Renal pelvis (tissue), 4 donors: Measurements from ENCODE around the gene PNPLA3. TPM values are rescaled to one million over a fixed set of nuclear protein-coding genes. Genes with fewer than 3 reads are reported as not detected.
"Not testable (repeated sequence)": the region's sequence is repeated elsewhere in the genome, so short reads cannot be mapped to it uniquely, and the experiment has no call there.

Source experiments
- DNase-seq: peaks from one replicate; pipeline ENCODE4 v3.0.0-alpha.2; 2013
- polyA plus RNA-seq, 3 donors: library from polyadenylated mRNA; unstranded; fragments of 120-200 nt; gene quantifications; one replicate each; pipeline ENCODE4 v1.2.1, GENCODE V29; 2013; ENCODE audit not compliant: insufficient read length in 3 of 3

Gene PNPLA3
- polyA plus RNA-seq, 3 donors = 1.8 to 2.9 (median 2.8) TPM

DNA sequence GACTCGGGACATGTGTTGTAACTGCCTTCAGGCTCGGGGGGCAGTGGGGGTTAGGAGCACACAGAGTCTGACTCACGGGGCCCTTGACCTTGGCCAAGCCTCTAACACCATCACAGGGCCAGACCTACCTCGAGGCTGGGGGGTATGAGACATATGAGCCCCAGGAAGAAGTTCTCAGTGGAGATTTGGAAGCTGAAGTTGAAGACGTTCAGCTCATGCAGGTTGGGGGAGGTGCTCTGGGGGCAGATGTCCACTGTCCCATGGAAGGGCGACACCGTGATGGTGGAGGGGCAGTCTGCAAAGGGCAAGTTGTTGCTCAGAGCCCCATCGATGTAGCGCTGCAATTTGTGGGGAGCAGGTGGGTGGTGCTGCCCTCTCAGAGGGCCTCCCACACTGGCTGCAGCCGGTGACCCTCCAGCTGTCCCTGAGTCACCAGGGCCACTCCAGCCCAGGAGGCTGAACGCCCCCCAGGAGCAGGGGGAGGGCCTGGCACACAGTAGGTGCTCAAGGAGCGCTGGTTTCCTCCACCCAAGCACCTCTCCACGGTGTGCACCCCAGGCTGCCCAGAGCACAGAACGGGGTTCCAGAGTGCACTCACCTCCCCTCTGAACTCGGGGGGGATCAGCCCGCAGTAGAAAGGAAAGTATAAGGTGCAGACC lies 34.3 kb upstream of the PNPLA3 start:
- DNase-seq = no peak

DNA sequence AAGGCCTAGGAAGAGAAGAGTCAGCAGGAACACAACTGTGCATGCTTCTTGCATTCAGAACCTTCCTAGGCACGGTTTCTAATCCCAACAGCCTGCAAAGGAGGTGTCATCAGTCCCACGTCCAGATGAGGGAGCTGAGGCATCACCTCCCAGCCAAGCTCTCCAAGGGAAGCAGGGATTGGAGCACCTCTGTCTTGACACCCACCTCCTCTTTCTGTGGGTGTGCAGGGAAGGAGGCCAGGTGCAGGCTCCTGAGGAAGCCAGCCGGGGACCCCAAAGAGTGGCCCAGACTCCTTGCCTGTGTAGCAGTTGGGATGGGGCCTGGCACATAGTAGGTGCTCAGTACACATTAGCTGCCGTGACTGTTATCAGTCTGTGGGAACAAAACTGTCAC lies 33.7 kb upstream of the PNPLA3 start:
- no peak for DNase-seq

DNA sequence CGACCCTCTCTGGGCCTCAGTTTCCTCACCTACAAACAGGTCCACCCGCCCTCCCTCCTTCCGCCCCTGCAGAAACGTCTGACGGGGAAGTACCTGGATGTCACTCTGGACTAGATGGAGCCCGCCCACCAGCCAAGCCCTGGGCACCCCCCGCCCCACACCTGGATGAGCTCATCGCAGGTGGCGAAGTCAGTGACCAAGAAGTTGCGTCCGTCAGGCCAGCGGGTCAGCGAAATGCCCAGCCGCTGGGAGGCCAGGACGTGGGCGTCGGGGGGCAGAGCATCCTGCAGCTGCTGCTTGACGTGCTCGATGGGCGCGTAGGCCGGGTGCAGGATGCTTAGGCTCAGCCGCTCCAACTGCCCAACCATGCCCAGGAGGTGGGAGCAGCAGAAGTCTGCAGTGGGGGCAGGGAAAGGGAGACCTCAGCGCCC lies 32.7 kb upstream of the PNPLA3 start:
- DNase-seq = no peak

DNA sequence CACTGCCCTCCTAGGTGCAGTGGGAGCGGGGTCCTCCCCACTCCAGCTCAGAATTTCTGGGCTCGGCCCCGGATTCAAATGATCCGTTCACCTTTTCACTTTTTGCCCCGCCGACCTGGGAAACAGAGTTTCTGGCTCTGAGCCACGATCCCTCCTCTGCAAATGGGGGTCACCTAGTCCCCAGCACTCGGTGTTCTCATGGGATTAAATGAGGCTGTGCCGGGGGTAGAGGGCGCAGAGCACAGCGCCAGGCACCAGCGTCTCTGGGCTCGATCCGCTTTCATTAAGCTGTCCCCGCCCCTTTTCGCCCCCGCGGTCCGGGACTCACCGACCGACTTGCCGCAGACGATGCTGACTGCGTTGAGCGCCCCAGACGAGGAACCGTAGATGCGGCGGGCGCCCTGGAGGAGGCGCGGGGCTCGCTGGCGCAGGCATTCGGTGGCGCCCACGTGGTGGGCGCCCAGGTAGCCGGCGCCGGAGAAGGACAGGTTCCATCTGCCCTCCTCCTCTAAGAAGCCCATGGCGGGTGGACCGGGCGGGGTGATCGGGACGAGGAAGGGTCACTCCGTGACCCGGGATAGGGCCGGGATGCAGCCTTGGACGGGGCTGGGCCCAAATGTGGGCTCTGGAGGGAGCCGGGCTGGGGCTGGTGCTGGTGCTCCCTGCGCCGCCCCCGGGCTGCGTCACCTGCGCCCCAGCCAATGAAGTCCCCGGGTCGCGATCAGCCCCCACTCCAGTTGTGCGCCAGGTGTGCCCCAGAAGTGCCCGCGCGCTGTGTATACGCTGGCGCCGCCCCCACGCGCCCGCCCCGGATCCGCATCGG lies 32.0 kb upstream of the PNPLA3 start, which contains the start of gene PNPLA5:
Gene PNPLA5, minus strand, starts transcription at position 654 of the 823 bp plus-strand sequence. Its CDS starts 133 bp downstream, at position 521.
- DNase-seq = no peak

DNA sequence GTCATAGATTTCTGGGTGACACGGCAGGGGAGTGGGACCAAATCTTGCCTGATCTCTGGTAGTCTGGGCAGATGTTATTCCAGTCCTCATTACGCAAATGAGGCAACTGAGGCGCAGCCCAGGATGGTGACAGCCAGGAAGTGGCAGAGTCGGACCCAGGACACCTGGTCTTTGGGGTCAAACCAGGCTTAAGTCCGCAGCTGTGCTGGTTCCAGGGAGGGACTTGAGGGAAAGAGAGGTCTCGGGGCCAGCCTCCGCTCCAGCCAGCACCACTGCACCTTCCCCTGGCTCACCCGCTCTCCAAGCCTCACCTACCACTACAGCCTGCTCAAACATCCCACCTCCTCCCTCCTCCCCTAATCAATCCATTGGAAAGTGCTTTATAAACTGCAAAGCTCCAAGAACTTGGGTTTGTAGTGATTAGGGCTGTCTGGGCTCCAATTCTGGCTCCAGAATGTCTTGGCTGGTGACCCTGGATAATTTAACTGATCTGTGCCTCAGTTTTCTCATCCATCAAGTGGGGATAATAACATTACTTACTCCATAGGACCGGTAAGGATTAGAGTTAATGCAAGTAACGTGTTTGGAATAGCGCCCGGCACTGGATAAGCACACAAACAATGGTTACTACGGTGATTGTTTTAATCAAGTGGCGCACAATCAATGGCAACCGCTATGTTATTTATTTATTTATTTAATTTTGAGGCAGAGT lies 31.3 kb upstream of the PNPLA3 start:
- DNase-seq = no peak

DNA sequence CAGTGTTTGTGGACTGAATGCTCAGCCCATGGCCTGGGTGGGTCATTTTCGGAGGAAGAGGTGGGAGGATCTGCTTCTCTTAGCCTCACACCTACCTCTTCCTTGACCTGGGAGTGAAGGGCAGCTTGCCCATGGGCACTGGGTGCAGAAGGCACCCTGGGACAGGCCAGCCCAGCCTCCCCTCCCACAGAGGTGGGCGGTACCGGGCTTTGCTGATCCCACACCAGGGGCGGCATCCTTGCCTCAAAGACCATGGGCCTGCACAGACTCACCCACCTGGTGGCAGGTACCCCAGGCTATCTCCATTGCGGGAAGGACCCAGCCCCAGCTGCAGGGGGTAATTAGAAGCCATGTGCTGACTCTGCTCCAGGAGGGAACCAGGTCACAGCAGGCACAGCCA lies 30.3 kb upstream of the PNPLA3 start:
- no peak for DNase-seq

DNA sequence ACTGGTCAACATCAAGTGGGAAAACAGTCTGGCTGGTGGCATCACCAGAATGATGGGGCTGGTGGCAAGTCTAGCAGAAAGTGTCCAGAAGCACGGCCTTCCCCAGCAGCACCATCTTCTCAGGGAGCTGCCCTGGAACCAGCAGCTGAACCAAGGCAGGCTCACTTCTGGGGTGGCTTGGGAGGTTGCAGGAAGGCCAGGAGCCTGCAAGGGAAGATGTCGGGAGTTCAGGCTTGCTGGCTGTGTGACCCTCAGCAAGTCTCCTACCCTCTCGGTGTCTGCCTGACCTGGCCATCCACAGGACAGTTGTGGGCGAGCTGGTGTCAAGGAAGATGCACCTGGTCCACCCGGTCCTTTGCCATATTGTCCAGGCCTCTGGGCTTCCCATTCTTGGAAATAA lies 29.5 kb upstream of the PNPLA3 start:
- no peak for DNase-seq

DNA sequence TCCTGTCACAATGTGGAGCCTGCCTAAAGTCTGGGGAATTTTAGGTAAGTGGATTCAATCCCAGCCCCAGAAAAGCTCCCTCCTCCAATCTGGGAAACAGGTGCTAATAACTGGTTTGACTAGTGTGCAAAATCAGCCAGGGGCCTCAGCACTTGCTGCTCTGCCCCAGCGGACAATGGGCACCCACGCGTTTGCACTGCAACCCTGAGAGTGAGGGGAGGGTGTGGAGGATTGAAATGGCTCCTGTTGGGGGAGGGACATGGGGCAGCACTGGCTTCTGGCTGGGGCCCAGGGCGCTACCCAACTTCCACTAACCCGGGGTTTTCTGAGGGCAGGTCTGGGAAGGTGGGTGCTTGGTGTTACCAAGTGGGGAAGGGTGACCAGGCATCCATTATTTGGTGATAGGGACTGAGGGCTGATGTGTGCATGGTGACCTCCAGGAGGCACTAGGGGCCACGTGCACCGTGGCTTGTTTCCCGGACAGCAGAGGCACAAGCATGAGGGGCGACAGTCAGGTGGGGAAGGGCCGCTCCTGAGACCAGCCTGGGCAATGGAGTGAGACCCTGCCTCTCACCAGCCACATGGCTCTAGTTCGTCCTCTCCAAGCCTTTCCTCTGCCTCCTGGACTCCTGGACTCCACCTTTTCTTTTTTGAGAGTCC lies 27.5 kb upstream of the PNPLA3 start:
- no peak for DNase-seq

DNA sequence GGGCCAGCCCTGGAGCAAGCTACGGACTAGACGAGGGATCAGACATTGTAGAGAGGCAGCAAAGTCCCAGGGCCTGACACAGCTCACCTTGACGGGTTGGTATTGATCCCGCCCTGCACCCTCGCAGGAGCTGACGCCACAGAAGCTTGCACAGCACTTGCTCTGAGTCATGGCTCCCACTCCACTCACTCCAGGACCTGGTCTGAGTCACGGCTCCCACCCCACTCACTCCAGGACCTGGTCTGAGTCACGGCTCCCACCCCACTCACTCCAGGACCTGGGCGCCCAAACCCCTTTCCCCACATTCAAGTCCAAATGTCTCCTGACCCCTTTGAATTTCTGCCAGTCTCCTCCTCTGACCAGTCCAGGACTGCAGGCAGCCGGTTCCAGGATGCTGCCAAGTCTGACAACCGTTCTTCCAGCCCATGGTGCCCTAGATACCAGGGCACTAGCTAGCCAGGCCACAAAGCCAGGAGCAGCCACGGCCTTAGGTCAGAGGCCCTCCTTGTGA lies 25.8 kb upstream of the PNPLA3 start:
- no peak for DNase-seq

DNA sequence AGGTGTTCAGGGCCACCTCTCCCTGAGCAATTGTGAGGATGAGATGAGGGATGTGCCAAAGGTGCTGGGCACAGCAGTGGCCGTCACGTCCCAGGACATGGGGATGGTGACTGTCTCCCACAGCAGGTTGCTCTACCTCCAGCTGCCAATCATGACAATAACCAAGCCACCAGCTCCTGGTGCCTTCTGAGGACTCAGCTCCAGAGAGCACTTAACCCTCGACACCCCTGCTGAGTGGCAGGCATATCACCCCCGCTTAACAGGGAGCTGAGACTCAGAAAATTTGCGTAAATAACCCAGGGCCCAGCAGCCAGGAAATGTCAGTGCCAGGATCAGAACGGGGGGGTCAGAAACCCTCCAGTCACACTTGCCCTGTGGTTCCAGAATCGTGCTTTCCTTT lies 23.4 kb upstream of the PNPLA3 start:
- no peak for DNase-seq

DNA sequence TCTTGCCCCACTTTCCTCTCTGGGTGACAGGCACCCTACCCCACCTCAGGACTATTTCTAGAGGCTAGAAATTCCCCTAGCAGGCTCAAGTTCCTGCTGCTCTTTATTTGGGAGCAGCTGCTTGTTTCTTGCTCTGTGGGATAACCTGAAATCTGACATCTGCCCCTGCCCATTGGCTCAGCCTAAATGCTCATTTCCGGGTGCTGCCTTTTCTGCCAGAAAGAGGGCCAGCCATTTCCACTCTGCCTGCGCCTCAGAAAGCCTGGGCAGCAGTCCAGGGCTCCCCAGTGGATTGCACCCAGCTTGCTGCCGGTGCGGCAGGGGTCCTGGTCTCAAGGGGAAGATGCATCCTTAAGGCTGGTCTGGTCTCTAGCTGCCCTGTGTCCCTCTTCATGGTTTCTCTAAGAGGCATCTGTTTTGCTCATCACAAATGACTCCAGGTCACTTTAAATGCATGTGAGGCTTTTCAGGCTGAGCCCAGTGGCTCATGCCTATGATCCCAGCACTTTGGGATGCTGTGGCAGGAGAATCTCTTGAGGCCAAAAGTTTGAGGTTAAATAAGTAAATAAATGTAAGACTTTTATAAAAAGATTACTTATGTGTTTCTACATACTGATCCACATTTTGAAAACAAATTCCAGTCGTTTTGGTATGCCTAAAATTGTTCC lies 21.5 kb upstream of the PNPLA3 start:
- DNase-seq = no peak

DNA sequence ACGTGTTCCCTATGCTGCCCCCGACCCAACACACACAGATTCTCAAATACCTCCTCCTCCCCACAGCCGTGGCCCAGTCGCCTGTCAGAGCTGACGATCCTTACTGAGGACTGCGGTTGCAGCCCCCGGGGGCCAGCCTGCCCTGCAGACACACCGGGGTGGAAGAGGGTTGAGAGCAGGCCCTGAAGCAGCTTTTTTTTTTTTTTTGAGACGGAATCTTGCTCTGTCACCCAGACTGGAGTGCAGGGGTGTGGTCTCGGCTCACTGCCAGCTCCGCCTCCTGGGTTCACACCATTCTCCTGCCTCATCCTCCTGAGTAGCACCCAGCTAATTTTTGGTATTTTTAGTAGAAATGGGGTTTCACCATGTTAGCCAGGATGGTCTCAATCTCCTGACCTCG lies 20.6 kb upstream of the PNPLA3 start:
- DNase-seq = not testable (repeated sequence)

DNA sequence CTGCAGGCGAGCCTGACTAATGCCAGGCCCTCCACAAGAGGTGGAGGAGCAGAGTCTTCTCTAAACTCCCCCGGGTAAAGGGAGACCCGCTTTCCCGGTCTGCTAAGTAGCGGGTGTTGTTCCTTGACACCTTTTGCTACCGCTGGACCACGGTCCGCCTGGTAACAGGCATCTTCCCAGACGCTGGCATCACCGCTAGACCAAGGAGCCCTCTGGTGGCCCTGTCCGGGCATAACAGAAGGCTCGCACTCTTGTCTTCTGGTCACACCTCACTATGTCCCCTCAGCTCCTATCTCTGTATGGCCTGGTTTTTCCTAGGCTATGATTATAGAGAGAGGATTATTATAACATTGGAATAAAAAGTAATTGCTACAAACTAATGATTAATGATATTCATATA lies 19.2 kb upstream of the PNPLA3 start:
- DNase-seq = not testable (repeated sequence)

DNA sequence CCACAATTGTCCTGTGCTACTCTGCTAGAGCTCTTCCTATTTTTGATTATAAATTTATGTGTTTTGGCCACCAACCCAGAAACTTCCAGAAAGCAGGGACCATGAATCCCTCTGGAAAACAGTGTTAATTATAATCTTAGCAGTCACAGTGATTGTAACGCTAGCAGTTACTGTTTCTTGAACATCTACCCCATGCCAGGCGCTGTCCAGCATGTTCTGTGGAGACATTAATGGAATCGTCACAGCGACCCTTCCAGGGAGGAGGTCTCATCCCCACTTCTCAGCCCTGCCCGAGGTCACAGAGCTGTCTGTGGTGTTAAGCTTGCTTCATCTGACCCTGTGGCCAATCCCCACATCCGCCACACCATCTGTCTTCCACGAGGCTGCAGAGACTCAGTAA lies 17.9 kb upstream of the PNPLA3 start:
- no peak for DNase-seq

DNA sequence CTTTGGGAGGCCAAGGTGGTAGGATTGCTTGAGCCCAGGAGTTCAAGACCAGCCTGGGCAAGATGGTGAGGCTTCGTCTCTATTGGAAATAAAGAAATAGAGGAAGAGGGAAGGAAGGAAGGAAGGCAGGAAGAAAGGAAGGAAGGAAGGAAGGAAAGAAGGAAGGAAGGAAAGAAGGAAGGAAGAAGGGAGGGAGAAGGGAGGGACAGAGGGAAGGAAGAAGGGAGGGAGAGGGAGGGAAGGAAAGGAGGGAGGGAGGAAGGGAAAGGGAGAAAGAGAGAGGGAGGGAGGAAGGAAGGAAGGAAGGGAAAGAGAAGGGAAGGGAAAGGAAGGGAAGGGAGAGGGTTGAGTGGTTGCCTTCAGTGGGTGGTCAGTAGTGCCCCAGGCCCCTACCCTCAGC lies 13.9 kb upstream of the PNPLA3 start:
- no peak for DNase-seq

DNA sequence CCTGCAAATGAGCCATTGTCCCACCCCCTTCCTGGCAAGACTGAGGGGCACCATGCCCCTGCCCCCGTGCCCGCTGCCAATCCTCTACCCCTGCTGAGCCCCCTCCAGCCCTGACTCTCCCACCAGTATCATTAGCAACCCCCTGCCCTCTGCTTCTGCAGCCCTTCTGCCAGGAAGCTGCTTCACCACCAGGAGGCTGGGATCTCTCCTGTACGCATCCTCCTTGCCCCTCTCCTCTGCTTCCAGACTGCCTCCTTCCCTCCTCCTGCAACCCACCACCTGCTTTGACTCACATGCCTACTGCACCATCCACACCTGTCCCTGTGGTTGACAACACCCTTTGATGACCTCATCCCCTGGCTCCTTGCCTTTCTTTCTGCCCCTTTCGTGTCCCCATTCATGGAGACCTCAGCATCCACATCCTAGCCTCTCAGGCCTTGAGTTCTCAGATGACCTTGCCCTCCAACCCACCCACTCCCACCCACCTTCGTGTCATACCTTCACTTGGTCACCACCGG lies 13.4 kb upstream of the PNPLA3 start:
- DNase-seq = no peak

DNA sequence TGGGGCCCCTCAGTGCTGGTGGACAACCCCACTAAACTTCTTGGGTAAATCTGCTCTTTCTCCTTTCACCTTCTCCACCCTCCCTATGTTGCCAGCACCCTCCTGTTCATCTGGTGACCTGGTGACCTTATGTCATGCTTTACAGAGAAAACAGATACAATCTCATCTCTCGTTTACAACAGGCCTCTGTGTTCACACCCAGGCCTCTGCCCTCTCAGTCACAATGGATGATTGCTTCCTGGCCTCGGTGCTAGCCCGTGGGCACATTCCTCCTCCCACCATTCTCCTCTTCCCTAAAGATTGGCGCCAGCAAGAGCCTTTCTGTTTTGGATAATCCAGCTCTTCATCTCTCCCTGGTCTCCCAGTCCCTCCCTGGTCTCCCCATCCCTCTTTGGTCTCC lies 12.3 kb upstream of the PNPLA3 start:
- no peak for DNase-seq

DNA sequence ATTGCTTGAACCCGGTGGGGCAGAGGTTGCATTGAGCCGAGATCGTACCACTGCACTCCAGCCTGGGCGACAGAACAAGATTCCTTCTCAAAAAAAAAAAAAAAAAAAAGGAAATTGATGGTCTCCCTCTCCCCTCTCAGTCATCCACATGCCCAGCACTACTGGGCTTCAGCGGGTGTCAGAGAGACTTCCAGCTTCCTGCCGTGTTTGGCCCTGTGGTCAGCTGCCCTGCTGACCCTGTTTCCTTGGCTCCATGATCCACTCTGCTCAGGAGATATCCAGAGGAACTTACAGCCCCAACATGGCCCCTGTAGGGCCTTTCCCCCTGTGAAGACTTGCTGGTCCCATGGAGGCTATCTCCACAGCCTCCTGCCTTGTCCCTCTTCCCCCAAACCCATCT lies 6.1 kb upstream of the PNPLA3 start:
- no peak for DNase-seq

DNA sequence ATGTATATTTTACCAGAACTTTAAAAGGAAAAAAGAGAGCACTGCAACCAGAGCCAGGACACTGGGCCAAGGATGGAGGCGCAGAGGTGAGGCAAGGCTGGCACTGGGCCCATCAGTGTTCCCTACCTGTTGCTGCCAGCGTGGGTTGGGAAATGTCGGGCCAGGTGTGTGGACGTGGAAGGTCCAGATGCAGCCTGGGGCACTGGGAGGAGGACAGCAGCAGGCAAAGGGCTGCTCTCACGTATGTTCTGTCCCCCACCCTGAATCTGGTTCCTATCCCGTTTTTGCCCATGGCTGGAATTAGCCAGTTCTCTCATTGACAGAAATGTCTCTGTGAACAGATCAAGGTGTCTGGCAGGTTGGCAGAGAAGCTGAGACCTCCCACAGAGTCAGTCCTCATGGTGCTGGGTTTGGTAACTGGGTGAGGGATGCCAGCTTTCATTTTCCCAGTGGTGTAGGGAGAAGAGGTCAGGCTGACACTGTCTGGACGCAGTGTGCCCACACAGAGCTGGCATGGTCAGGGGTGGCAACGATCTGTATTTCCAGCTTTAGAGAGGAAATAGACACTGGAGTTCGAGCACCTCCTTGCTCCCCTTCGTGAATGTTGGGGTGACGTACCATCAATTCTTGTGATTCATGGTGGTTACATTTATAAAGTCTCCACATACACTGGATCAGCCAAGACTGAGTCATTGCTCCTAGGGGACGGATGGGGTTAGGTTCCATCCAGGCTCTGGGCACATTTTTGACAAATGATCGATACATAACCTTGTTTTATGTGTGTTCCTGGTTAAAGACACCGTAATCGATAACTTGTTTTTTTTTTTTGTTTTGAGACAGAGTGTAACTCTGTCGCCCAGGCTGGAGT lies 4.3 kb upstream of the PNPLA3 start:
- DNase-seq = no peak

DNA sequence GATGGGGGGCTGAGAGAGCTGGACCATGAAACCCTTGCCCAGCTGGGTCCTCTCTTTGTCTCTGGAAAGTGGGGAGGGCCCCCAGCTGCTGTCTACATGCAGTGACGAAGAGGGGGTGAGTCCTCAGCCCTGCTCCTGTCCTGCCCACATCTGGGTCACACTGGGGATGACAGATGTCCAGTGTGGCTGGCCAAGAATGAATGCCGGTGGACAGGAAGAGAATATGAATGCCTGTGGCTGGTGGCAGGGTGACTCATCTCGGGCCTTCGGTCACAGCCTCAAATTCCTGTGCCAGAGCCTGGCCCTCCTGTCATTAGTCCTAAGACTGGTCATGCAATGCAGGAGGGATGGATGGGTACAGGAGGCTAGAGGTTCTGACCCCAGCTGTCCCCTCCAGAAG lies 2.2 kb upstream of the PNPLA3 start:
- DNase-seq = no peak
